ENCODE data around the gene MB21D2. TPM values are rescaled to one million over a fixed set of nuclear protein-coding genes. Genes with fewer than 3 reads are reported as not detected.

The MB21D2 gene
- total and polyA plus RNA-seq, 7 donors: 1.2 to 7.8 (median 5.8) TPM

- intact Hi-C loops (cut with DNase I): loop anchor here (2.0 kb wide), 1 partner anchor 83 kb away; no protein-coding TSS in a partner anchor
- Histone ChIP-seq H3K9me3 (no peaks in the 10 kb centered on the region), H3K27me3 (no peaks in the 10 kb centered on the region), H3K4me1 (peaks cover 0 to 48% (median 45%) of the 10 kb centered on the region in 4 donors), H3K27ac (peak overlapping the region; percentile 37 to 78 (median 56)), H3K36me3 (no peaks in the 10 kb centered on the region), H3K4me3 (no peak overlapping the region)
- peak; percentile 79 for DNase-seq
- 83 to 90% methylated on average over 7 of the region's 7 CpGs for WGBS, 2 donors
- peak in 2 of 4 donors; percentile 11 to 65 for TF ChIP-seq EP300 (IDR thresholded peaks at IDR 0.05)
- peak in 3 of 4 donors; percentile 57 to 74 (median 65) for TF ChIP-seq POLR2AphosphoS5 (IDR thresholded peaks at IDR 0.05)
- TF ChIP-seq POLR2A (IDR thresholded peaks at IDR 0.05): no peak
Observed at GRCh38 chr3:192835818-192836815, 81.5 kb downstream of the MB21D2 start.

GRCh38 chr3:192834428-192834827 is 83.2 kb downstream of the MB21D2 start:
- Histone ChIP-seq H3K27ac (peak overlapping the region in 1 of 4 donors; percentile 78), H3K27me3 (no peaks in the 10 kb centered on the region), H3K4me3 (no peak overlapping the region), H3K9me3 (no peaks in the 10 kb centered on the region), H3K4me1 (peaks cover 0 to 61% (median 54%) of the 10 kb centered on the region in 4 donors), H3K36me3 (no peaks in the 10 kb centered on the region)
- WGBS, 2 donors: 63 to 67% methylated on average over 3 of the region's 3 CpGs
- TF ChIP-seq CTCF (IDR thresholded peaks at IDR 0.05): no peak
- TF ChIP-seq EP300 (IDR thresholded peaks at IDR 0.05): no peak
- TF ChIP-seq POLR2A (IDR thresholded peaks at IDR 0.05): no peak
- TF ChIP-seq POLR2AphosphoS5 (IDR thresholded peaks at IDR 0.05): no peak
- intact Hi-C loops (cut with DNase I): loop anchor here (5.0 kb wide), 1 partner anchor 758 kb away; the partner anchor contains the start of gene OPA1
- no peak for DNase-seq

DNA sequence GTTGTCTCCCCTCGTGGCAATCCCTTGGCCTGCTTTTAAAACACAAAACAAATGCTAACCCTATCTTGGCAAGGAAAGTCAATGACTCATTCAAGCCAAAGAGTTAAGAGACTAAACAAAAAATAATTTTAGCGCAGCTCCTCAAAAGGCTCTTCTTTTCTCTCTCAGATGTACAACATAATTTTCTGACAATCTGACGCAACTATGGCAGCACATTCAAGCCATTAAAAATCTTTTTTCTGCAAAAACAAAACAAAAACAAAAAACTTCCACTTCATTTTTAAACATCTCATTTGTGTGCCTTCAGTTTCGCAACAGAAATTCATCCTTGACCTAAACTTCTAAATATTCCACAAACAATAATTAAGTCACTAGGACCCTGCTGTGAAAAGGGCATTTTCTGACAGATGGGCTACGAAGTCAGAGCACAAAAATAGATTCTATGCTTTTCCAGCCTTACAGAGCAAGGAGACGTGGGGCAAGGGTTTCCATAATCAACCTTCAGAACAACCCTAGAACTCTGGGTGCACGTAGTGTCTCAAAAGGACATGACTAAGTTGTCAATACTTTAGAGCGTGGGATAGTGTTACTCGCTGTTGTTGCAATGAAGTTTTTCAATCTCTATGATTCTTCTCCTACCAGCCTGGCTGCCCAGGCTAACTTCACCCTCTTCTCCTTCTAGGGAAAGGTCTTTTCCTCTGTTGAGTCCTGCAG is 84.3 kb downstream of the MB21D2 start:
- H3K4me1 ChIP-seq: peaks cover 0 to 63% (median 54%) of the 10 kb centered on the region in 4 donors
- H3K27ac ChIP-seq: peak overlapping the region; percentile 30 to 78 (median 44)
- H3K9me3 ChIP-seq: no peaks in the 10 kb centered on the region
- no peak overlapping the region for H3K4me3 ChIP-seq
- WGBS, 2 donors: 74 to 85% methylated on average over 9 of the region's 9 CpGs
- TF ChIP-seq POLR2AphosphoS5 (IDR thresholded peaks at IDR 0.05) (peak in 2 of 4 donors; percentile 49 to 53), POLR2A (IDR thresholded peaks at IDR 0.05) (no peak)
- no peaks in the 10 kb centered on the region for H3K36me3 ChIP-seq
- no peak for DNase-seq
- H3K27me3 ChIP-seq: no peaks in the 10 kb centered on the region
- intact Hi-C loops (cut with DNase I): loop anchor here (5.0 kb wide), 1 partner anchor 759 kb away; the partner anchor contains the start of gene OPA1

- 76 to 81% methylated on average over 1 of the region's 1 CpG for WGBS, 2 donors
- Histone ChIP-seq H3K27ac (peak overlapping the region in 2 of 4 donors; percentile 41 to 78), H3K4me3 (no peak overlapping the region), H3K36me3 (no peaks in the 10 kb centered on the region), H3K27me3 (no peaks in the 10 kb centered on the region), H3K4me1 (peaks cover 0 to 63% (median 53%) of the 10 kb centered on the region in 4 donors), H3K9me3 (no peaks in the 10 kb centered on the region)
- DNase-seq: no peak
- intact Hi-C loops (cut with DNase I): loop anchor here (5.0 kb wide), 1 partner anchor 760 kb away; the partner anchor contains the start of gene OPA1
- TF ChIP-seq EP300 (IDR thresholded peaks at IDR 0.05) (no peak), POLR2AphosphoS5 (IDR thresholded peaks at IDR 0.05) (no peak)
Observed at GRCh38 chr3:192831801-192832347, 85.8 kb downstream of the MB21D2 start.

DNA sequence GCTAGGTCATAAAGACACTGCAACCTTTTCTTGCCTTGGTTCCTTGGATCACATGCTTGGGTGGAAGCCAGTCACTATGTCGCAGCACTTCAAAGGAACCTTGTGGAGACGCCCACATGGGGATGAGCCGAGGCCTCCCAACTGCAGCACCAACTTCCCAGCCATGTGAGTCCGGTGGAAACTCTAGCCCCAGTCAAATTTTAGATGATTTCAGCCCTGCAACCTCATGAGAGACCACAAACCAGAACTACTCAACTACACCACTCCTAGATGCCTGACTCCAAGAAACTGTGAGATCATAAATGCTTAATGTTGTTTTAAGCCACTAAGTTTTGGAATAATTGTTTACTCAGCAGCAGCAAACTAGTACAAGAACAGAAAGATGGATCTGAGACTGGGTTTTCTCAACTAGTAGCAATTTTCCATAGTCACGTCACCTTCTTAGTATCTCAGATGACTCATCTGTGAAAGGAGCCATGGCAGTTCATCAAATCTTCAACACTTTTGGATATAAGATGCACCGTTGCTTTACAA is 86.5 kb downstream of the MB21D2 start:
- Histone ChIP-seq H3K27me3 (no peaks in the 10 kb centered on the region), H3K36me3 (no peaks in the 10 kb centered on the region), H3K4me1 (peaks cover 0 to 64% (median 53%) of the 10 kb centered on the region in 4 donors), H3K9me3 (no peaks in the 10 kb centered on the region), H3K27ac (peak overlapping the region in 2 of 4 donors; percentile 41 to 78), H3K4me3 (no peak overlapping the region)
- TF ChIP-seq POLR2A (IDR thresholded peaks at IDR 0.05): no peak
- peak in 3 of 4 donors; percentile 21 to 52 (median 31) for TF ChIP-seq POLR2AphosphoS5 (IDR thresholded peaks at IDR 0.05)
- DNase-seq: no peak
- WGBS, 2 donors: 73 to 75% methylated on average over 6 of the region's 6 CpGs
- intact Hi-C loops (cut with DNase I): loop anchor here (5.0 kb wide), 1 partner anchor 761 kb away; the partner anchor contains the start of gene OPA1
